Endothelial cell of umbilical vein (primary cell): Measurements from ENCODE around the gene ERO1B.

Experiments used
- CTCF ChIP-seq, 2 donors: IDR thresholded peaks; 1 replicate in 1 of 2; 2 replicates in 1 of 2; pipeline ENCODE4 v1.5.1; 2011; ENCODE audit warnings: low read length in 2 of 2, mild to moderate bottlenecking in 2 of 2, moderate library complexity in 2 of 2, control low read depth in 1 of 2, inconsistent platforms in 1 of 2, low read depth in 1 of 2; ENCODE audit not compliant: insufficient read depth in 1 of 2; ENCODE audit errors: extremely low read depth in 1 of 2
- GATA2 ChIP-seq: IDR thresholded peaks from 2 replicates; pipeline ENCODE4 v1.7.0; 2011; ENCODE audit warnings: low read depth, mild to moderate bottlenecking, moderate library complexity, mixed read lengths, low read length; ENCODE audit not compliant: insufficient read length, insufficient read depth
- TF ChIP-seq, protein P1 (sequence below): IDR thresholded peaks from 2 replicates; pipeline ENCODE4 v1.6.1; 2011; ENCODE audit not compliant: insufficient read depth, insufficient read length

DNA sequence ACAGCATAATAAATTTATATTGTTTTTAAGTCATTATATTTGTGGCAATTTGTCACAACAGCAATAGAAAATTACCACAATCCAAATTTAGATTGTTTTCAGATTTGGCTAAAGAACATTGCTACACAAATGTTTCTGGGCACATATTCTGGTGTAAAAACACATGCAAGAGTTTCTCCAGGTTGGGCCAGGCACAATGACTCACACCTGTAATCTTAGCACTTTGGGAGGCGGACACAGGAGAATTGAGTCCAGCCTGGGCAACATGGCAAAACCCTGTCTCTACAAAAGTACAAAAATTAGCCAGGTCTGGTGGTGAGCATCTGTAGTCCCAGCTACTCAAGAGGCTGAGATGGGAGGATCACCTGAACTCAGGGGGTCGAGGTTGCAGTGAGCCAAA lies 8.4 kb downstream of the ERO1B start:
- TF ChIP-seq, protein P1, sequence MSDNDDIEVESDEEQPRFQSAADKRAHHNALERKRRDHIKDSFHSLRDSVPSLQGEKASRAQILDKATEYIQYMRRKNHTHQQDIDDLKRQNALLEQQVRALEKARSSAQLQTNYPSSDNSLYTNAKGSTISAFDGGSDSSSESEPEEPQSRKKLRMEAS: no peak
- TF ChIP-seq CTCF (IDR thresholded peaks at IDR 0.05; ENCODE audit: extremely low read depth in 1 of 2, insufficient read depth in 1 of 2, low read depth in 1 of 2, low read length in 2 of 2): no peak
- no peak for TF ChIP-seq GATA2
